ENCODE results near the gene NCAPD2. TPM values are rescaled to one million over a fixed set of nuclear protein-coding genes. Genes with fewer than 3 reads are reported as not detected.
A peak's percentile ranks its signal among the peaks of the same experiment; 100 is the strongest.

NCAPD2 gene
- total RNA-seq, 1 experiment from 2014 or later, result 114 TPM

DNA sequence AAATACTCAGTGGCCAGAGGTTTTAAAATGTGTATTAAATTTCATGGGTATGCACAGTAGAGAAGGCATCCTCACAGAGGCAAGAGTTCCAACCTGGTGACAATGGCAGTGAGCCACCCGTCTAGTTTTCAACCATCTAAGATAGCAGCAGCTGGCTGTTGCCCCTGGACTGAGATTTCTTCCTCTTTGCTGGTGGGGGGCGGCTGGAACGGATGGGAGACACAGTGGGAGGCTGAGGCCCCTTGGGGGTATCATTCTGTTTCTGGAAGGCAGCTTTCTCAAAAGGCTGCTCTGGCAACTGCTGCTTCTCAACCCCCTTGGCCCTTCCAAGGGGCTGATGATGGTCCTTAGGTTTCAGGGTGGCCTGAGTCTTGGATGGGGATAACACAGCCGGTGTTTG lies 63.0 kb downstream of the NCAPD2 start:
- Histone ChIP-seq H3K9me3 (ENCODE audit: control insufficient read depth, low read depth, low read length) (no peaks in the 10 kb centered on the region), H4K20me1 (ENCODE audit: control insufficient read depth, insufficient read depth, insufficient read length) (no peaks in the 10 kb centered on the region)
- peaks cover 31 to 59% (median 38%) of the 10 kb centered on the region in 3 experiments for H3K36me3 Mint-ChIP-seq (ENCODE audit: insufficient read depth in 1 of 3, low read depth in 3 of 3)

More for the DNA sequence above, 63.0 kb downstream of the NCAPD2 start:
- Mint-ChIP-seq H3K9me3 (no peaks in the 10 kb centered on the region), H3K27me3 (ENCODE audit: low read depth) (no peaks in the 10 kb centered on the region), H3K4me1 (peaks cover 27 to 36% of the 10 kb centered on the region in 2 experiments), H3K27ac (peak overlapping the region in 2 of 3 experiments; percentile 37 to 76; a peak in 2 of 7 replicates), H3K4me3 (peak overlapping the region in 1 of 2 experiments; percentile 88; a peak in 2 of 5 replicates)
- H3K9ac ChIP-seq (ENCODE audit: extremely low read depth, insufficient read length, low read length), result no peak overlapping the region
- no peak overlapping the region for H3K18ac ChIP-seq (ENCODE audit: insufficient read length, low read depth, low read length)
- DNase-seq, result no peak
- H3K56ac ChIP-seq (ENCODE audit: insufficient read length, low read depth, low read length), result no peak overlapping the region
- no CpG with 5 or more reads among the region's 4 CpGs for WGBS (ENCODE audit: extremely low coverage, insufficient read length, low lambda C conversion rate)
- no peak overlapping the region for H3T11ph ChIP-seq (ENCODE audit: low read length)
- H4K5ac ChIP-seq (ENCODE audit: insufficient read length, low read depth, low read length), result no peak overlapping the region
- H2BK12ac ChIP-seq (ENCODE audit: insufficient read length, low read depth, low read length), result no peak overlapping the region
- H2AFZ ChIP-seq (ENCODE audit: low read length), result no peak overlapping the region
- TF ChIP-seq, protein P1, sequence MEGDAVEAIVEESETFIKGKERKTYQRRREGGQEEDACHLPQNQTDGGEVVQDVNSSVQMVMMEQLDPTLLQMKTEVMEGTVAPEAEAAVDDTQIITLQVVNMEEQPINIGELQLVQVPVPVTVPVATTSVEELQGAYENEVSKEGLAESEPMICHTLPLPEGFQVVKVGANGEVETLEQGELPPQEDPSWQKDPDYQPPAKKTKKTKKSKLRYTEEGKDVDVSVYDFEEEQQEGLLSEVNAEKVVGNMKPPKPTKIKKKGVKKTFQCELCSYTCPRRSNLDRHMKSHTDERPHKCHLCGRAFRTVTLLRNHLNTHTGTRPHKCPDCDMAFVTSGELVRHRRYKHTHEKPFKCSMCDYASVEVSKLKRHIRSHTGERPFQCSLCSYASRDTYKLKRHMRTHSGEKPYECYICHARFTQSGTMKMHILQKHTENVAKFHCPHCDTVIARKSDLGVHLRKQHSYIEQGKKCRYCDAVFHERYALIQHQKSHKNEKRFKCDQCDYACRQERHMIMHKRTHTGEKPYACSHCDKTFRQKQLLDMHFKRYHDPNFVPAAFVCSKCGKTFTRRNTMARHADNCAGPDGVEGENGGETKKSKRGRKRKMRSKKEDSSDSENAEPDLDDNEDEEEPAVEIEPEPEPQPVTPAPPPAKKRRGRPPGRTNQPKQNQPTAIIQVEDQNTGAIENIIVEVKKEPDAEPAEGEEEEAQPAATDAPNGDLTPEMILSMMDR (conservative IDR thresholded peaks at IDR 0.05), result no peak
- H2AK5ac ChIP-seq (ENCODE audit: insufficient read length, low read length), result no peak overlapping the region
- no peak overlapping the region for H4K8ac ChIP-seq (replicated peaks; ENCODE audit: insufficient read length, low read depth, low read length)
- H3K23me2 ChIP-seq (ENCODE audit: insufficient read length, low read depth, low read length, poor library complexity, severe bottlenecking), result peaks cover 11% of the 10 kb centered on the region
- no peak overlapping the region for H3K27ac ChIP-seq (ENCODE audit: insufficient read length, low read depth, low read length)
- H3K79me1 ChIP-seq (ENCODE audit: insufficient read depth, low read depth, low read length, poor library complexity, severe bottlenecking), result peaks cover 3% of the 10 kb centered on the region
- no peak overlapping the region for H3K14ac ChIP-seq (ENCODE audit: insufficient read depth, low read length)
- no peak overlapping the region for H2BK120ac ChIP-seq (ENCODE audit: low read depth, low read length, poor library complexity, severe bottlenecking)
- no peaks in the 10 kb centered on the region for H3K27me3 ChIP-seq (ENCODE audit: insufficient read depth, low read length)
- peaks cover 10% of the 10 kb centered on the region; the same call in 1 of the 2 replicates for H3K79me2 ChIP-seq (ENCODE audit: insufficient read depth, low read length)
- no peak overlapping the region for H2BK5ac ChIP-seq (ENCODE audit: insufficient read length, low read length)
- H2BK15ac ChIP-seq (ENCODE audit: low read depth, low read length), result no peak overlapping the region
- no peak overlapping the region for H3K23ac ChIP-seq (ENCODE audit: insufficient read length, low read depth, low read length)
- no peak overlapping the region for H4K91ac ChIP-seq (ENCODE audit: insufficient read length, low read depth, low read length)
- H3K4me1 ChIP-seq (ENCODE audit: insufficient read depth, low read length), result peaks cover 2% of the 10 kb centered on the region; the same call in 1 of the 2 replicates
- no peak overlapping the region for H3K4ac ChIP-seq (ENCODE audit: low read depth, low read length)
- no peak overlapping the region for H2BK20ac ChIP-seq (ENCODE audit: low read depth, low read length, poor library complexity, severe bottlenecking)
- no peak overlapping the region for H3K4me2 ChIP-seq (ENCODE audit: insufficient read depth, insufficient read length, low read length)

Data from H9 (cell line).